ENCODE measurements around the gene CNNM2. TPM values are rescaled to one million over a fixed set of nuclear protein-coding genes. Genes with fewer than 3 reads are reported as not detected.
A peak's percentile ranks its signal among the peaks of the same experiment; 100 is the strongest.

CNNM2 gene
- total RNA-seq, 3 donors from 2014 or later (not counting 1 experiment from before 2014, with no cell fraction given) = 8.6 to 18.0 (median 16.7) TPM

GRCh38 chr10:103082683-103083082 lies 164.6 kb downstream of the CNNM2 start:
- Mint-ChIP-seq H3K27ac (peak overlapping the region in 1 of 2 donors; percentile 34), H3K36me3 (peaks cover 2% of the 10 kb centered on the region)

GRCh38 chr10:103083266-103083976 lies 165.3 kb downstream of the CNNM2 start:
- Histone ChIP-seq H3K27ac (ENCODE audit: low read length) (no peak overlapping the region), H3K36me3 (ENCODE audit: control insufficient read depth, insufficient read depth, low read length) (peaks cover 42% of the 10 kb centered on the region), H3K4me1 (ENCODE audit: control insufficient read depth, insufficient read depth, low read length) (no peaks in the 10 kb centered on the region), H3K4me3 (ENCODE audit: low read length) (no peak overlapping the region), H3K27me3 (ENCODE audit: control insufficient read depth, insufficient read depth, low read length) (no peaks in the 10 kb centered on the region), H3K9me3 (ENCODE audit: control insufficient read depth, insufficient read depth, low read length) (no peaks in the 10 kb centered on the region)
- no peaks in the 10 kb centered on the region for H3K36me3 Mint-ChIP-seq
- no peaks in the 10 kb centered on the region for H3K4me1 Mint-ChIP-seq
- H3K27ac Mint-ChIP-seq = peak overlapping the region in 1 of 2 donors; percentile 34
- no peak for DNase-seq
- intact Hi-C loops (cut with micrococcal nuclease) = no loop called here
- no peaks in the 10 kb centered on the region for H3K27me3 Mint-ChIP-seq (ENCODE audit: low read depth in 2 of 2)
- no peak for TF ChIP-seq CTCF (IDR thresholded peaks at IDR 0.05)
- no peaks in the 10 kb centered on the region for H3K9me3 Mint-ChIP-seq
- H3K4me3 Mint-ChIP-seq = no peak overlapping the region
- WGBS (ENCODE audit: insufficient coverage) = 98% methylated on average over 7 of the region's 7 CpGs
- no peak for ATAC-seq

More at GRCh38 chr10:103082683-103083082, 164.6 kb downstream of the CNNM2 start:
- no peak overlapping the region for H3K4me3 ChIP-seq (ENCODE audit: low read length)
- H3K27me3 Mint-ChIP-seq (ENCODE audit: low read depth in 2 of 2) = no peaks in the 10 kb centered on the region
- 100% methylated on average over 1 of the region's 1 CpG for WGBS (ENCODE audit: insufficient coverage)
- ATAC-seq = no peak
- no peaks in the 10 kb centered on the region for H3K4me1 Mint-ChIP-seq
- no peak for DNase-seq
- H3K27me3 ChIP-seq (ENCODE audit: control insufficient read depth, insufficient read depth, low read length) = no peaks in the 10 kb centered on the region
- no peaks in the 10 kb centered on the region for H3K4me1 ChIP-seq (ENCODE audit: control insufficient read depth, insufficient read depth, low read length)
- no peak for TF ChIP-seq CTCF (IDR thresholded peaks at IDR 0.05)
- no peak overlapping the region for H3K27ac ChIP-seq (ENCODE audit: low read length)
- H3K4me3 Mint-ChIP-seq = no peak overlapping the region
- no peaks in the 10 kb centered on the region for H3K9me3 Mint-ChIP-seq
- intact Hi-C loops (cut with micrococcal nuclease) = no loop called here
- H3K36me3 ChIP-seq (ENCODE audit: control insufficient read depth, insufficient read depth, low read length) = peaks cover 37% of the 10 kb centered on the region
- H3K9me3 ChIP-seq (ENCODE audit: control insufficient read depth, insufficient read depth, low read length) = no peaks in the 10 kb centered on the region

GRCh38 chr10:103083977-103084320 lies 165.9 kb downstream of the CNNM2 start:
- H3K27ac Mint-ChIP-seq = no peak overlapping the region
- Histone ChIP-seq H3K27me3 (ENCODE audit: control insufficient read depth, insufficient read depth, low read length) (no peaks in the 10 kb centered on the region), H3K9me3 (ENCODE audit: control insufficient read depth, insufficient read depth, low read length) (no peaks in the 10 kb centered on the region), H3K4me3 (ENCODE audit: low read length) (no peak overlapping the region), H3K4me1 (ENCODE audit: control insufficient read depth, insufficient read depth, low read length) (no peaks in the 10 kb centered on the region), H3K36me3 (ENCODE audit: control insufficient read depth, insufficient read depth, low read length) (peaks cover 46% of the 10 kb centered on the region), H3K27ac (ENCODE audit: low read length) (no peak overlapping the region)
- no peaks in the 10 kb centered on the region for H3K27me3 Mint-ChIP-seq (ENCODE audit: low read depth in 2 of 2)
- no peaks in the 10 kb centered on the region for H3K9me3 Mint-ChIP-seq
- no peak overlapping the region for H3K4me3 Mint-ChIP-seq
- intact Hi-C loops (cut with micrococcal nuclease) = no loop called here
- no peak for TF ChIP-seq CTCF (IDR thresholded peaks at IDR 0.05)
- H3K36me3 Mint-ChIP-seq = peaks cover 3% of the 10 kb centered on the region
- ATAC-seq (no peak), DNase-seq (no peak)
- H3K4me1 Mint-ChIP-seq = no peaks in the 10 kb centered on the region
- 96% methylated on average over 5 of the region's 5 CpGs for WGBS (ENCODE audit: insufficient coverage)

- H3K9me3 Mint-ChIP-seq = no peaks in the 10 kb centered on the region
- no peak overlapping the region for H3K27ac ChIP-seq (ENCODE audit: low read length)
- H3K27me3 ChIP-seq (ENCODE audit: control insufficient read depth, insufficient read depth, low read length) = no peaks in the 10 kb centered on the region
- H3K4me3 Mint-ChIP-seq = no peak overlapping the region
- H3K9me3 ChIP-seq (ENCODE audit: control insufficient read depth, insufficient read depth, low read length) = no peaks in the 10 kb centered on the region
- H3K4me1 ChIP-seq (ENCODE audit: control insufficient read depth, insufficient read depth, low read length) = no peaks in the 10 kb centered on the region
- ATAC-seq (no peak), DNase-seq (no peak)
- TF ChIP-seq CTCF (IDR thresholded peaks at IDR 0.05) = no peak
- peaks cover 67% of the 10 kb centered on the region for H3K36me3 ChIP-seq (ENCODE audit: control insufficient read depth, insufficient read depth, low read length)
- peaks cover 21% of the 10 kb centered on the region for H3K36me3 Mint-ChIP-seq
- 100% methylated on average over 1 of the region's 2 CpGs for WGBS (ENCODE audit: insufficient coverage)
- intact Hi-C loops (cut with micrococcal nuclease) = no loop called here
- peak overlapping the region in 1 of 2 donors; percentile 3 for H3K27ac Mint-ChIP-seq
- H3K27me3 Mint-ChIP-seq (ENCODE audit: low read depth in 2 of 2) = no peaks in the 10 kb centered on the region
- H3K4me3 ChIP-seq (ENCODE audit: low read length) = no peak overlapping the region
- no peaks in the 10 kb centered on the region for H3K4me1 Mint-ChIP-seq
Observed at GRCh38 chr10:103086261-103086660, 168.2 kb downstream of the CNNM2 start.
